GM19395 (cell line): Measurements from ENCODE around the gene TMEM108.

Experiments used
- ATAC-seq: cut with Tn5 transposase; IDR thresholded peaks from one replicate; pipeline ENCODE4 v1.9.1; 2021; ENCODE audit warnings: mild to moderate bottlenecking, moderate library complexity; ENCODE audit not compliant: unreplicated experiment

TMEM108 gene

GRCh38 chr3:133301731-133302130, 263.5 kb downstream of the TMEM108 start:
- no peak for ATAC-seq

- ATAC-seq = no peak
Measured at GRCh38 chr3:133303430-133303829, 265.2 kb downstream of the TMEM108 start.

GRCh38 chr3:133317866-133318265, 279.7 kb downstream of the TMEM108 start:
- no peak for ATAC-seq

GRCh38 chr3:133328373-133328772, 290.2 kb downstream of the TMEM108 start:
- ATAC-seq = no peak

GRCh38 chr3:133329626-133330025, 291.4 kb downstream of the TMEM108 start:
- ATAC-seq = no peak

- no peak for ATAC-seq
Measured at GRCh38 chr3:133330065-133330464, 291.9 kb downstream of the TMEM108 start.

GRCh38 chr3:133330522-133330921, 292.3 kb downstream of the TMEM108 start:
- ATAC-seq = no peak

GRCh38 chr3:133354721-133355120, 316.5 kb downstream of the TMEM108 start:
- no peak for ATAC-seq

GRCh38 chr3:133360476-133360875, 322.3 kb downstream of the TMEM108 start:
- ATAC-seq = no peak

- ATAC-seq = no peak
Measured at GRCh38 chr3:133361011-133361410, 322.8 kb downstream of the TMEM108 start.

GRCh38 chr3:133361435-133361834, 323.2 kb downstream of the TMEM108 start:
- ATAC-seq = no peak

GRCh38 chr3:133362539-133362938, 324.3 kb downstream of the TMEM108 start:
- ATAC-seq = no peak

- ATAC-seq = no peak
Measured at GRCh38 chr3:133364704-133365103, 326.5 kb downstream of the TMEM108 start.

- ATAC-seq = no peak
Measured at GRCh38 chr3:133366921-133367320, 328.7 kb downstream of the TMEM108 start.

GRCh38 chr3:133367403-133367802, 329.2 kb downstream of the TMEM108 start:
- no peak for ATAC-seq

GRCh38 chr3:133367956-133368355, 329.8 kb downstream of the TMEM108 start:
- ATAC-seq = no peak

GRCh38 chr3:133368371-133369067, 330.3 kb downstream of the TMEM108 start:
- ATAC-seq = no peak

GRCh38 chr3:133369068-133369440, 330.9 kb downstream of the TMEM108 start:
- ATAC-seq = no peak

GRCh38 chr3:133371181-133371580, 333.0 kb downstream of the TMEM108 start:
- no peak for ATAC-seq

GRCh38 chr3:133371676-133372075, 333.5 kb downstream of the TMEM108 start:
- no peak for ATAC-seq

GRCh38 chr3:133374708-133375402, 336.7 kb downstream of the TMEM108 start:
- no peak for ATAC-seq

- no peak for ATAC-seq
Measured at GRCh38 chr3:133375403-133375745, 337.2 kb downstream of the TMEM108 start.

GRCh38 chr3:133376810-133377209, 338.6 kb downstream of the TMEM108 start:
- ATAC-seq = no peak
